ENCODE data around the gene PRM3.

DNA sequence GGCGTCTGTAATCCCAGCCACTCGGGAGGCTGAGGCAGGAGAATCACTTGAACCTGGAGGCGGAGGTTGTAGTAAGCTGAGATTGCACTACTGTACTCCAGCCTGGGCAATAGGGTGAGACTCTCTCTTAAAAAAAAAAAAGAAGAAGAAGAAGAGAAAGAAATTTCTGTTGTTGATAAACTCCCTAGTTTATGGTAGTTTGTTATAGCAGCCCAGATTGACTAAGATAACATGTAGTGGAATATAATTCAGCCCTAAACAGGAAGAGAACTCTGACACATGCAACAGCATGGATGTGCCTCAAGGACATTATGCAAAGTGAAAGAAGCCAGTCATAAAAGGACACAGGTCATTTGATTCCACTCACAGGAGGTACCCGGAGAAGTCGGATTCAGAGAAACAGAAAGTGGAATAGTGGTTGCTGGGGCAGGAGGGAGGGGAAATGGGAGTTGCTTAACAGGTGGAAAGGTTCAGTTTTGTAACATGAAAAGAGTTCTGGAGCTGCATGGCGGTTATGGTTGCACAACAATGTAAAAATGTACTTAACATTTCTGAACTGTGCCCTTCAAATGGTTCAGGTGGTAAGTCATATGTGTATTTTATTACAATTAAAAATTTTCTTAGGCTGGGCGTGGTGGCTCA lies 33.7 kb upstream of the PRM3 start:
- TF ChIP-seq, protein P1, sequence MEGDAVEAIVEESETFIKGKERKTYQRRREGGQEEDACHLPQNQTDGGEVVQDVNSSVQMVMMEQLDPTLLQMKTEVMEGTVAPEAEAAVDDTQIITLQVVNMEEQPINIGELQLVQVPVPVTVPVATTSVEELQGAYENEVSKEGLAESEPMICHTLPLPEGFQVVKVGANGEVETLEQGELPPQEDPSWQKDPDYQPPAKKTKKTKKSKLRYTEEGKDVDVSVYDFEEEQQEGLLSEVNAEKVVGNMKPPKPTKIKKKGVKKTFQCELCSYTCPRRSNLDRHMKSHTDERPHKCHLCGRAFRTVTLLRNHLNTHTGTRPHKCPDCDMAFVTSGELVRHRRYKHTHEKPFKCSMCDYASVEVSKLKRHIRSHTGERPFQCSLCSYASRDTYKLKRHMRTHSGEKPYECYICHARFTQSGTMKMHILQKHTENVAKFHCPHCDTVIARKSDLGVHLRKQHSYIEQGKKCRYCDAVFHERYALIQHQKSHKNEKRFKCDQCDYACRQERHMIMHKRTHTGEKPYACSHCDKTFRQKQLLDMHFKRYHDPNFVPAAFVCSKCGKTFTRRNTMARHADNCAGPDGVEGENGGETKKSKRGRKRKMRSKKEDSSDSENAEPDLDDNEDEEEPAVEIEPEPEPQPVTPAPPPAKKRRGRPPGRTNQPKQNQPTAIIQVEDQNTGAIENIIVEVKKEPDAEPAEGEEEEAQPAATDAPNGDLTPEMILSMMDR (IDR thresholded peaks at IDR 0.05) = no peak
- TF ChIP-seq POLR2A (IDR thresholded peaks at IDR 0.05; ENCODE audit: low read length) = no peak
- no peak for TF ChIP-seq RFX5 (IDR thresholded peaks at IDR 0.05)
- no peak for TF ChIP-seq MAX (IDR thresholded peaks at IDR 0.05)
- no peak for TF ChIP-seq MYC (IDR thresholded peaks at IDR 0.05; ENCODE audit: borderline replicate concordance, low read length)
- TF ChIP-seq EP300 (IDR thresholded peaks at IDR 0.05) = no peak

Measured in A549 (cell line).